ENCODE data around the gene NDUFA8.
A peak's percentile ranks its signal among the peaks of the same experiment; 100 is the strongest.

Gene NDUFA8

GRCh38 chr9:122124048-122124447 lies 35.5 kb downstream of the NDUFA8 start:
- no peak for DNase-seq (ENCODE audit: low read depth)
- no peak overlapping the region for H3K4me3 ChIP-seq (ENCODE audit: low read length)
- TF ChIP-seq CTCF (IDR thresholded peaks at IDR 0.05; ENCODE audit: insufficient read depth, low read depth, low read length, missing control alignments) = no peak

- peak; percentile 62 for DNase-seq (ENCODE audit: low read depth)
- H3K4me3 ChIP-seq (ENCODE audit: low read length) = no peak overlapping the region
- TF ChIP-seq CTCF (IDR thresholded peaks at IDR 0.05; ENCODE audit: insufficient read depth, low read depth, low read length, missing control alignments) = peak; percentile 94
These were observed 36.5 kb downstream of the NDUFA8 start for GRCh38 chr9:122122903-122123632.

GRCh38 chr9:122122468-122122867 lies 37.1 kb downstream of the NDUFA8 start:
- DNase-seq (ENCODE audit: low read depth) = no peak
- TF ChIP-seq CTCF (IDR thresholded peaks at IDR 0.05; ENCODE audit: insufficient read depth, low read depth, low read length, missing control alignments) = no peak
- H3K4me3 ChIP-seq (ENCODE audit: low read length) = no peak overlapping the region

- DNase-seq (ENCODE audit: low read depth) = no peak
- no peak for TF ChIP-seq CTCF (IDR thresholded peaks at IDR 0.05; ENCODE audit: insufficient read depth, low read depth, low read length, missing control alignments)
- H3K4me3 ChIP-seq (ENCODE audit: low read length) = no peak overlapping the region
These were observed 37.6 kb downstream of the NDUFA8 start for GRCh38 chr9:122121931-122122330.

GRCh38 chr9:122121391-122121790 lies 38.2 kb downstream of the NDUFA8 start:
- no peak overlapping the region for H3K4me3 ChIP-seq (ENCODE audit: low read length)
- TF ChIP-seq CTCF (IDR thresholded peaks at IDR 0.05; ENCODE audit: insufficient read depth, low read depth, low read length, missing control alignments) = no peak
- DNase-seq (ENCODE audit: low read depth) = no peak

GRCh38 chr9:122120316-122121071 lies 39.1 kb downstream of the NDUFA8 start:
- TF ChIP-seq CTCF (IDR thresholded peaks at IDR 0.05; ENCODE audit: insufficient read depth, low read depth, low read length, missing control alignments) = no peak
- no peak overlapping the region for H3K4me3 ChIP-seq (ENCODE audit: low read length)
- DNase-seq (ENCODE audit: low read depth) = no peak

Measured in epithelial cell of esophagus (primary cell).